NOMO-1 (cell line): Measurements from ENCODE around the gene GPR180.

Experiments
- DNase-seq, 2 experiments: peaks; one replicate each; lab custom pipeline; 2025; ENCODE audit not compliant: unreplicated experiment in 2 of 2; lab: John Stamatoyannopoulos, UW

GPR180 gene

DNA sequence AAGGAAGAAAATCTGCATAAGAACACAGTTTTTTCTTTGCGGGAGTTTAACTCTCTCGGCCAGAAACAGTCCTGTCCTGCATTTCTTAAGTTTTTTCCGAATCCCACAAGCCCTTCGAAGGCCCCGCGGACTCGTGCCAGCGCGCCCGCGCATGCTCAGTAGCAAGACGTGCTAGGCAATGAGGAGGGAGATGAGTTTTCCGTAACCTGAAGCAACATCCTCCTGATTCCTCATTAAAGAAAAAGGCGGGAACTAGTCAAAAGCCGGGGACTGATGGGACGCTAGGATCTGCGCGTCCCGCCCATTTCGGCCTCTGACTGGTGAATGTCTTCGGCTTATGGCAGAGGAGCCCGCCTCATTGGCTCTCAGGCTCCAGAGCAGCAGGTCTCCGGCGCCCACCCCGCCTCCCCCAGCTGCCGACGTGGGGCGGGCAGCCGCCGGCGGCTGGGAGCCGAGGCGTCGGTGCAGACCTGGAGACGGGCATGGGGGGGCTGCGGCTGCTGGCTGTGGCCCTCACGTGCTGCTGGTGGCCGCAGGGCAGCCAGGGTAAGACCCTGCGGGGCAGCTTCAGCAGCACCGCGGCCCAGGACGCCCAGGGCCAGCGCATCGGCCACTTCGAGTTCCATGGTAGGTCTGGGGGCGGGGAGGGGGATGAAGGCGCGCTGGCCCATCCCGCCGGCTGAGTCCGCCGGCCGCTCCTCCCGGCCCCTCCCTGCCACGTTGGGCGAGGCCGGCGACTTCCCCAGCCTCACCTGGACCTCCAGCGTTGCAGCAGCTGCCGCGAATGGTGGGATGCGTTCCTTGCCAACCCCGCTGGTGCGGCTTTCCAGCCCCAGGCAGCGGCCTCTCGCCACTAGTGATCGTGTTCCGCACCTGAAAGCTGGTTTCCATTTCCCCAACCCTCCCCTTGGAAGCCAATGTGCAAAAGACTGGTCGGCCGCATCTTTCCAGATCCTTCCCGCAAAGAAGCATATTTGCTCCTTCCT is at the start of gene GPR180:
TSS of gene GPR180 (plus strand) at position 412 of the 986 bp plus-strand sequence. CDS start at position 483, 71 bp downstream.
- peak; percentile 98 to 99 for DNase-seq

- no peak for DNase-seq
Observed at GRCh38 chr13:94552095-94552494, 49.6 kb upstream of the GPR180 start.

- no peak for DNase-seq
Observed at GRCh38 chr13:94553766-94554165, 47.9 kb upstream of the GPR180 start.

DNA sequence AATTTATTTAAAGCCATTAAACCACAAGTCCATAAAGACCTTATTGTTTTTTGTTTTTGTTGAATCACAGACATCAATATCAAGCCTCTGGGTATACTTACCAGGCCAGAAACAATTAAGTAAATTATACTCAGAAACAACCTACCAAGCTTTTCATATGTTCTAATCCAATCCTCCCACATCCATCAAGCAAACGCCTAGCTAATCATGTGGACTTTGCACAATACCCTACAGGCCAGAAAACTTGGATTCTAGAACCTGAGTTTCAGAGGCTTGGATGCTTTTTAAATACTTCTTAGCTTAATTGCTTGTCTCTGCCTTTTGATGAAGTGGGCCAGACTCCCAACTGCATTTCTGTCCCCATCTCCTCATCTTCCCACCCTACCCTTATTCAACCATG is 45.6 kb upstream of the GPR180 start:
- no peak for DNase-seq

- DNase-seq: no peak
Observed at GRCh38 chr13:94556621-94557020, 45.0 kb upstream of the GPR180 start.

DNA sequence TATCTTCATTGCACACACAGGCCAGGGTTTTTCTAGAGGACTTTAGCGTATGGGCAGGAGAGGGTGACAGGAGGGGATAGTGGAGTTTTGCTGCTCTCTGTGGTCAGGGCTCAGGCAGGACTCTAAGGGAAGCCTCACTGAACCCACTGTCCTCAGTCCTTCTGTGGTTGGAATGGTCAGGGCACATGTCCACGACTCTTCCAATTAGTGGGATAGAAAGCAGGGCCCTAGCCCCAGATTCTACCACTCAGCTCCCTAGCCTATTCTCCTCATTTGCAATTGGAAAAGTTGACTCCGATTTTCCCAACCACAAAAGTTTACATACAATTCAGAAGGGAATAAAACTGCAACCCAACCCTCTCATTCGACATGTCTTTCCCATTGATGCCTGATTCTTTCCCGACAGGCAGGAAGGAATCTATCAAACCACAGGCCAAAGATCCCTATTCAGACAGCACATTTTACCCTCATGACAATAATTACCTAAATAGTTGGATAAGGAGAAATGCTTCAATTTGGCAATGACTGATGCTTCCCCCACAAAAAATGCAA is 43.9 kb upstream of the GPR180 start:
- no peak for DNase-seq

- DNase-seq: no peak
Observed at GRCh38 chr13:94558716-94559115, 42.9 kb upstream of the GPR180 start.

DNA sequence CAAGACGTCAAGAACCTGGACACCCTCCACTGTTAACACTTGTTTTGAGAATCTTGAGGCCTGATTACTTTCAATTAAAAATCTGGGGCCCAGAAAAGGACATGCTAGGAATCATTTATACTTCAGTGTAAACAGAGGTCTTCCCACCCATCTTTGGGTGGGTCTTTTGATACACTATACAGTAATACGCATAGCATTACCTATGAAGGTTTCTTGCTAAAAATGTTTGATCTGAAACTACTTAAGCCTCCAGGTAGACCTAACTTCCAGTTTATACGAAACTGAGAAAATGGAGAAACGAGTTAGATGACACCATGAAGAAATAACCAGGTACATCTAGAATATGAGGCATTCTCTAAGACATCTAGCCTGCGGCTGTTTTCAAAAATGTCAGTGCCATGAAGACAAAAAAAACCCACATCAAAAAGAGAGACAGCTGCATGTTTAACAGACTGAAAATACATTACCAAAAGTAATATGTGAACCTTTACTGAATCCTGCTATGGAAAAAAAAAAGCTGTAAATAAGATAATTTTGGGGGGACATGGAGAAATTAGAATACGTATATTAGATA is 42.3 kb upstream of the GPR180 start:
- no peak for DNase-seq

DNA sequence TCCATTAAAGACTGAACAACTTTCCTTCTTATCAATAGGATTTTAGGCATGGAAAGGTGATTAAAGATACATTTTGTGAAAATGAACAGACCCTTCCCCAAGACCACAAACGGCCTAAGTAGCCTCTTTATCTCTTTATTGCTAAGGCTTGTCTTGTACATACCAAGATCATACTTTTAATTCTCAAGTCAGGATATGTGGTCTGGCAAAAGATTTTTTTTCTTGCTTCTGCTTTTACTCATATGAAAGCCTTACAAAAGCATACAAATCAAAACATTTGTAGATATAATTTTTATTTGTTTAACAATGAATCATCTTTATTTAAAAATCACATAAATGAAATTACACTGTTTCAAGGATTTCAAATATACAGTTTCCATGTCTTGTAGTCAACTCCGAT is 41.5 kb upstream of the GPR180 start:
- no peak for DNase-seq

GRCh38 chr13:94561126-94561525 is 40.5 kb upstream of the GPR180 start:
- no peak for DNase-seq

DNA sequence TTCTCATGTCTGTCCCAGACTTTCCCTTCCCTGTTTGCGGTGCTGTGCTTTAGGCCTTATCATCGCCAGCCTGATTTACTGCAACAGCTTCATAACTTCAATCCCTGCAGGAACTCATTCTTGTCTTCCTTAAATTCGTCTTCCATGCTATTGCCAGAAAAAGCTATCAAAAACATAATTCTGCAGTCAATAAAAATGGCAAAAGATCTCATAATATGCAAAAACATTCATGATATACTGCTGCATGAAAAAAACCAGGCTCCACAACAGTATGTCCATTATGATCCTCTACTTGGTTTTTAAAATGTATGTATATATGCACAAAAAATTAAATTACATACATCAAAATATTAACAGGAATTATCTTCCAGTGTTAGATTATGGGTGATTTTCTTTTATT is 34.1 kb upstream of the GPR180 start:
- no peak for DNase-seq

- DNase-seq: no peak
Observed at GRCh38 chr13:94568443-94568842, 33.2 kb upstream of the GPR180 start.

DNA sequence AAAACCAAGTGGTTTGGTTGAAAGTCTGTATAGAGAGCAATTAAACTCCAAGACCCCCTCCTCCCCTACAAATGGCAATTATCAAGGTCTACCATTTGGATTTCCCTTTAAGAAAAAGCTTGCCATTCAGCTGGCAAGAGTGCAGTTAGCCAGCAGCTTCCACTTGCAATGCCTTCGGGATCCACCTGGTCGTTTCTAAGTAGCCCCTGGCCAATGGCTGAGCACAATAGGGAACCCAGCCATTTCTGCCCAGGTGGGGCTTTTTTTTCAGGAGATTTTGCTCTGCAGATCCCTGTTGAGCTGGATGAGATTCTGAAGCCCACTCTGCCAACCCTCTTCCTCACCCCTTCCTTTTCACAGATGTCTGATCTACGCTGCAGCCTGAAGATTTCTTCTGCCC is 32.0 kb upstream of the GPR180 start:
- no peak for DNase-seq

- DNase-seq: no peak
Observed at GRCh38 chr13:94579063-94579462, 22.6 kb upstream of the GPR180 start.

DNA sequence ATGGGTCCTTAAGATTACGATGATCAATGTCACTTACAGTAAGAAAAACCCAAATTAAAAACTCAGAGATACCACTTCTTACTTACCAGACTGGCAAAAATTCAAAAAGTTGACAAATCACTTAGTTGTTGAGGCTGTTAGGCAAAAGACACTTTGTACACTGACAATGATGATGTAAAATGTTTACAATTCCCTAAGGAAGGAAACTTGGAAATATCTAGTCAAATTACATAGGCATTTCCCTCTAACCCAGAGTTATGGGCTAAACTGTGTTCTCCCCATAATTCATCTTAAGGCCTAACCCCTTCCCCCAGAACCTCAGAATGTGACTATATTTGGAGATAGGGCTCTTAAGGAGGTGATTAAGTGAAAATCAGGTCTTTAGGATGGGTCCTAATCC is 17.7 kb upstream of the GPR180 start:
- DNase-seq: no peak

DNA sequence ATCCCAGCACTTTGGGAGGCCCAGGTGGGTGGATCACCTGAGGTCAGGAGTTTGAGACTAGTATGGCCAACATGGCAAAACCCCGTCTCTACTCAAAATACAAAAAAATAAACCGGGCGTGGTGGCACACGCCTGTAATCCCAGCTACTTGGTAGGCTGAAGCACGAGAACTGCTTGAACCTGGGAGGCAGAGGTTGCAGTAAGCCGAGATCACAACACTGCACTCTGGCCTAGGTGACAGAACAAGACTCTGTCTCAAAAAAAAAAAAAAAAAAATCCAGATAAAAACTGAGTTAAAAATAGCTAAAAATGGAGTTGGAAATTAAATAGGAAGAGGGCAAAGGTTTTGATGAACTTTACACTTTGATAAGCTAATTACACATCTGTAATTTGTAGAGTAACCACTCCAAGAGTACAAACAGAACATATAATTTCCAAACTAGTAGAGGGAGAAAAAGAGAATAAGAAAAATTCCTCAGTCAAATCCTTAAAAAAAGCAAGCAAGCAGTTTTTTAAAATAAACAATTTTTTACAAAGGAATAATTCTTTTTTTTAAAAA is 16.0 kb upstream of the GPR180 start:
- no peak for DNase-seq

DNA sequence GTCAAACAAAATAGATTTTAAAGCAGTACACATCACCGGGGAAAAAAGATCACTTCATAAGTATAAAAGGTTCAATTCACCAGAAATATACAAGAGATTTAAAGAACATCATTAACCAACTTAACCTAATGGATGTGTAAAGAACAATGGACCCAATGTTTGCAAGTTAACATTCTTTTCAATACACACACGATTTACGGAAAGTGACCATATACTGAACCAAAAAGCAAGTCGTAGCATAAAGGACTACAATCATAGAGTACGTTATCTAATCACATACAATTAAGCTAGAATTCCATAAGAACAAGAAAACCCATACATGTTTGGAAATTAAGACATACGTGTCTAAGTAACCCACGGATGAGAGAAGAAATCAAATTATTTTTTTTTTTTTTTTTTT is 15.3 kb upstream of the GPR180 start:
- DNase-seq: no peak

DNA sequence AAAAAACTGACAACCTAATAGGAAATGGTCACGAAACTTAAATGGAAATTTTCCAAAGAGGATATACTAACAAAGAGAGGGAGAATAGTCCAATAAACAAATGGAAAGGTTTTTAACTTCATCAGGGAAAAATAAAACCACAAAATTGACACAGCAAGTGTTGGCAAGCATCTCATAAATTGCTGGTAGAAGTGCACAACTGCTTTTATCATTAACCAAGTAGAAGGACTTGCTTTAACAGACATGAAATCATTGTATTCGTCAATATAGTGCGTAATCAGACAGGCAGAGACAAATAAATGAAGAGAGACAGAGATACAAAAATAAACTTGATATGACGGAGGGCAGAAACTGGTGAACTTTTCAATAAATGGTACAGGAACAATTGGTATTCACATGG is 13.1 kb upstream of the GPR180 start:
- no peak for DNase-seq

DNA sequence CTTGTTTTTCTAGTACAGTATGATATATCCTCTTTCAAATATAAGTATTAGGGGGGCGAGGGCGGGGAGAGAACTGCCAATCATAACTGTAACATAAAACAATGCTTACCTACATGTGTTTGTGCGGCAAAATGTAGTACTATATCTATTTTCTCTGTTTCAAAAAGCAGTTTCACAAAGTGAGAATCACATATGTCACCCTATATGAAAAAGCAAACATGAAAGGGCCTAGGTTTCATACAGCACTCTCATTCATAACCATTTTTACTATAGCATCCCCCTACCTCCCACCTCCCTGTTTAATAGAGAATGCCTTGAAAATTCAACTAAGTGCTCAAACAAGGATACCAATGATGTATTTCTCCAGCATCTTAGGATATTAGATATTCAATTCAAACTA is 10.9 kb upstream of the GPR180 start:
- DNase-seq: no peak

- DNase-seq: peak; percentile 51 to 59
Observed at GRCh38 chr13:94595001-94595949, 6.4 kb upstream of the GPR180 start.
